ENCODE measurements around the gene ADAMTS3. TPM values are rescaled to one million over a fixed set of nuclear protein-coding genes. Genes with fewer than 3 reads are reported as not detected.

The ADAMTS3 gene
- total and polyA plus RNA-seq, 2 experiments from 2014 or later, result 1.2 to 3.7 TPM

GRCh38 chr4:72424006-72424405 lies 145.0 kb downstream of the ADAMTS3 start (continued):
- no peak for TF ChIP-seq REST (IDR thresholded peaks at IDR 0.05; ENCODE audit: unreplicated experiment)
- TF ChIP-seq CREB1 (CRISPR knock-in tag; IDR thresholded peaks at IDR 0.05; ENCODE audit: low read depth), result no peak
- TF ChIP-seq JUNB (IDR thresholded peaks at IDR 0.05; ENCODE audit: unreplicated experiment), result no peak

GRCh38 chr4:72422416-72422815 lies 146.6 kb downstream of the ADAMTS3 start:
- no peaks in the 10 kb centered on the region for H3K79me2 ChIP-seq (replicated peaks; ENCODE audit: insufficient read depth)
- no peak overlapping the region for H2AFZ ChIP-seq
- Mint-ChIP-seq H3K27ac (no peak overlapping the region), H3K4me3 (no peak overlapping the region), H3K4me1 (no peaks in the 10 kb centered on the region), H3K9me3 (no peaks in the 10 kb centered on the region; the same call in 2 of the 3 replicates), H3K27me3 (ENCODE audit: insufficient read depth, low read depth, poor library complexity) (no peaks in the 10 kb centered on the region), H3K36me3 (ENCODE audit: low read depth) (no peaks in the 10 kb centered on the region)
- no peaks in the 10 kb centered on the region for H3K4me1 ChIP-seq (ENCODE audit: insufficient read depth)
- H3K27ac ChIP-seq (ENCODE audit: low read depth), result no peak overlapping the region
- H3K4me2 ChIP-seq, result no peak overlapping the region
- H3K4me3 ChIP-seq, result no peak overlapping the region
- ATAC-seq, result no peak
- no peaks in the 10 kb centered on the region for H3K36me3 ChIP-seq (ENCODE audit: insufficient read depth)
- H4K20me1 ChIP-seq (replicated peaks; ENCODE audit: insufficient read depth), result no peaks in the 10 kb centered on the region
- H3F3A ChIP-seq (replicated peaks; ENCODE audit: low read depth), result no peaks in the 10 kb centered on the region
- H3K9me2 ChIP-seq (ENCODE audit: insufficient read depth), result no peaks in the 10 kb centered on the region
- no peaks in the 10 kb centered on the region for H3K27me3 ChIP-seq (ENCODE audit: insufficient read depth)
- no peak for DNase-seq (ENCODE audit: low spot score)
- TF ChIP-seq REST (IDR thresholded peaks at IDR 0.05; ENCODE audit: unreplicated experiment) (no peak), STAT1 (IDR thresholded peaks at IDR 0.05; ENCODE audit: unreplicated experiment) (no peak), EZH2phosphoT487 (IDR thresholded peaks at IDR 0.05; ENCODE audit: unreplicated experiment) (no peak), ZNF114 (CRISPR knock-in tag; IDR thresholded peaks at IDR 0.05) (no peak), POLR2AphosphoS5 (IDR thresholded peaks at IDR 0.05; ENCODE audit: low read depth) (no peak), NANOG (IDR thresholded peaks at IDR 0.05; ENCODE audit: borderline replicate concordance) (no peak), ZNF462 (CRISPR knock-in tag; IDR thresholded peaks at IDR 0.05) (no peak), CREB1 (CRISPR knock-in tag; IDR thresholded peaks at IDR 0.05; ENCODE audit: low read depth) (no peak), ETS1 (IDR thresholded peaks at IDR 0.05) (no peak), ZNF331 (CRISPR knock-in tag; IDR thresholded peaks at IDR 0.05; ENCODE audit: low read depth) (no peak), EZH2 (IDR thresholded peaks at IDR 0.05; ENCODE audit: low read depth, unreplicated experiment) (no peak)
